ENCODE measurements around the gene MTMR12.

MTMR12 gene, protein sequence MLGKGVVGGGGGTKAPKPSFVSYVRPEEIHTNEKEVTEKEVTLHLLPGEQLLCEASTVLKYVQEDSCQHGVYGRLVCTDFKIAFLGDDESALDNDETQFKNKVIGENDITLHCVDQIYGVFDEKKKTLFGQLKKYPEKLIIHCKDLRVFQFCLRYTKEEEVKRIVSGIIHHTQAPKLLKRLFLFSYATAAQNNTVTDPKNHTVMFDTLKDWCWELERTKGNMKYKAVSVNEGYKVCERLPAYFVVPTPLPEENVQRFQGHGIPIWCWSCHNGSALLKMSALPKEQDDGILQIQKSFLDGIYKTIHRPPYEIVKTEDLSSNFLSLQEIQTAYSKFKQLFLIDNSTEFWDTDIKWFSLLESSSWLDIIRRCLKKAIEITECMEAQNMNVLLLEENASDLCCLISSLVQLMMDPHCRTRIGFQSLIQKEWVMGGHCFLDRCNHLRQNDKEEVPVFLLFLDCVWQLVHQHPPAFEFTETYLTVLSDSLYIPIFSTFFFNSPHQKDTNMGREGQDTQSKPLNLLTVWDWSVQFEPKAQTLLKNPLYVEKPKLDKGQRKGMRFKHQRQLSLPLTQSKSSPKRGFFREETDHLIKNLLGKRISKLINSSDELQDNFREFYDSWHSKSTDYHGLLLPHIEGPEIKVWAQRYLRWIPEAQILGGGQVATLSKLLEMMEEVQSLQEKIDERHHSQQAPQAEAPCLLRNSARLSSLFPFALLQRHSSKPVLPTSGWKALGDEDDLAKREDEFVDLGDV

DNA sequence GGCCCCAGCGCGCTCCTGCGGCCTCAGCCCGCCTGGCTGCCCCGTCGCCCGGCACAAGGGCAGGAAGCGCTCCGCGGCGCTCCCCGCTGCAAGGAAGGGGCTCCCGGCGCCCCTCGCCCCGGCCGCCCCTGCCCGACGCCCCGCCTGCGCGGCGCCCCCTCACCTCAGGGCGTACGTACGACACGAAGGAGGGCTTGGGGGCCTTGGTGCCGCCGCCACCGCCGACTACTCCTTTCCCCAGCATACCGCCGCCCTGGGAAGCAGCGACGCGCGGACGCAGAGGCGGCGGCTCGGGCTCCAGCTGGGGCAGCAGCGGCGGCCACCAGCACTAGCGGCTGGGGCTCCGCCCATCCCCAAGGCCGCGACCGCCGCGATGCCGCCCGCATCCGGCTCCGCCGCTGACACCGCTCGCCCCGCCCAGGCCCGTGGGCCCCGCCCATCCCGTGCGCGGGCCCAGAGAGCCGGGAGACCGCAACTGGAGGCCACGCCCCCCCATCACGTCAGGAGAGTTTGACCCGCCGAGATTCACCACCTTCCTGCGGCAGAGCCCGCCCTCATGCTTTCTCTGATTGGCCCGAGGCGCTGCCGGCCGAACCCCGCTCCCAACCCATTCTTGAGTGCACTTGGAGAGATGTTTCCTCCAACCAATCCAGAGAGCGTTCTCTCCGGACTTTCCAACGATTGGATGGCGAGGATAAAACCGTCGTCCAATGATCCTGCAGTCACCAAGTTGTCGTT, at the start of gene MTMR12:
TSS of gene MTMR12 (minus strand) at position 345 of the 738 bp plus-strand sequence. CDS start at position 244, 101 bp downstream.
- peak; percentile 98 to 99 for DNase-seq (ENCODE audit: low read depth in 1 of 2, low spot score in 1 of 2)

- DNase-seq (ENCODE audit: low read depth in 1 of 2, low spot score in 1 of 2): no peak
Measured at GRCh38 chr5:32362527-32362926, 49.8 kb upstream of the MTMR12 start.

DNA sequence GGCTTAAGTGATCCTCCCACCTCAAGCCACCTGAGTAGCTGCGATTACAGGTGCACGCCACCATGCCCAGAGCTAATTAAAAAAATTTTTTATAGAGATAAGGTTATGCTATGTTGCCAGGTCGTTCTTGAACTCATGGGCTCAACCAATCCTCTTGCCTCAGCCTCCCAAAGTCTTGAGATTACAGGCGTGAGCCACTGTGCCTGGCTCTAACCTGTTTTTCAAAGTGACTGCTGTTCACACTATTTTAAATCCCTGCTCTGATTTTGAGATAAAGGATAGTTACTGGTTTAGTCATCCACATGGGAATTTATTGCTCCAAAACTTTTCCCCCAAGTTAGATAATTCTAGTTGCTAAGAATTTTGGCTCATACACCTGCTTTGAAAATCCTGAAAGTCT, 48.2 kb upstream of the MTMR12 start:
- no peak for DNase-seq (ENCODE audit: low read depth in 1 of 2, low spot score in 1 of 2)

DNA sequence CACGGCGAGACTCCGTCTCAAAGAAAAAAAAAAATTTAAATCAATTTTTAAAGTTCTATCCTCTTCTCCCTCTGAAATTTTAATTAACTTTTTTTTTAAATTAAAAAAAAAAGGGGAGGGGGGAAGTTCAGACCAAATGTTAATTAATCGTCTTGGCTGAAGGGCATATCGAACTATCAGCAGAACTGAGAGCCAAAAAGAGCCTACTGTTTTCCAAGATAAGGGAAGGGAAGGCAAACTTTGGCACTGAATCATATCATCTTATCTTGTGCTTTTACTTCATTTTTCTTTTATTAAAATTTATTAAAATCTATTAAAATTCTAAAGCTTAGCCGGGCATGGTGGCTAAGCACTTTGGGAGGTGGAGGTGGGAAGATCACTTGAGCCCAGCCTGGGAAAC, 45.9 kb upstream of the MTMR12 start:
- no peak for DNase-seq (ENCODE audit: low read depth in 1 of 2, low spot score in 1 of 2)

DNA sequence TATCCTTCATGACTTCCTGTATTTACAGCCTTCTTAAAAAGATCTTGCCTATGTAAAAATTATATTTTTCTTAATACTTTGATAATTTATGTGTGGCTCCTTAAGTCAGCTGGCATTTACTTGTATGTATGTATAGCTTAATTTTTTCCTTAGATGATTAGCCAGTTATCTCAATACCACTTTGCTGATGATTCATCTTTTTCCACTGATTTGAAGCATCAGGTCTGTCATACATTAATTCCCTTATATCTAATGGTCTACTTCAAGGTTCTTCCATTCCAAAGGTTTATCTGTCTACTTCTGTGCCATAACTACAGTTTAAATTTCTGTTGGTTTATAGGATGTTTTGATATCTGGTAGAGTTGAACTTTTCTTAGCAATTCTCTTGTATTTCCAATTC, 44.9 kb upstream of the MTMR12 start:
- DNase-seq (ENCODE audit: low read depth in 1 of 2, low spot score in 1 of 2): no peak

GRCh38 chr5:32355686-32356085, 42.9 kb upstream of the MTMR12 start:
- DNase-seq (ENCODE audit: low read depth in 1 of 2, low spot score in 1 of 2): no peak

GRCh38 chr5:32353420-32353819, 40.7 kb upstream of the MTMR12 start:
- DNase-seq (ENCODE audit: low read depth in 1 of 2, low spot score in 1 of 2): no peak

GRCh38 chr5:32352685-32353084, 39.9 kb upstream of the MTMR12 start:
- no peak for DNase-seq (ENCODE audit: low read depth in 1 of 2, low spot score in 1 of 2)

DNA sequence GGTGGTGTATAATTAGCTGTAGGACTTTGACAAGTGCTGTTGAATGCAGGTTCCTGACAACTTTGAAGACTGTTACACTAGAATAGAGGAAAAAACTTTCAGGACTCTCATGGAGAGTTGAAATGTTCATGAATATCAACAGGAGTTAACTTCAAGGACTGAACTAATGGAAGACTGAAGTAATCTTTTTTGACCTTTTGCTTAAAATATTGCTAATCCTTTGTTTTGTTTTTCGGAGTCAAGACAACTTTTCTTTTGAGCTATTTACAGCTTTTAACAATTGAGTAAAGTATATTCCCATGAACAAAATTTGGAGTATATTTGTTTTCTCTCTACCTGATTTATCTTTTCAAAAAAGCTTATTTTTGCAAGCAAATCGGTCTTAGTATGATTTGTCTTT, 34.1 kb upstream of the MTMR12 start:
- DNase-seq (ENCODE audit: low read depth in 1 of 2, low spot score in 1 of 2): no peak

DNA sequence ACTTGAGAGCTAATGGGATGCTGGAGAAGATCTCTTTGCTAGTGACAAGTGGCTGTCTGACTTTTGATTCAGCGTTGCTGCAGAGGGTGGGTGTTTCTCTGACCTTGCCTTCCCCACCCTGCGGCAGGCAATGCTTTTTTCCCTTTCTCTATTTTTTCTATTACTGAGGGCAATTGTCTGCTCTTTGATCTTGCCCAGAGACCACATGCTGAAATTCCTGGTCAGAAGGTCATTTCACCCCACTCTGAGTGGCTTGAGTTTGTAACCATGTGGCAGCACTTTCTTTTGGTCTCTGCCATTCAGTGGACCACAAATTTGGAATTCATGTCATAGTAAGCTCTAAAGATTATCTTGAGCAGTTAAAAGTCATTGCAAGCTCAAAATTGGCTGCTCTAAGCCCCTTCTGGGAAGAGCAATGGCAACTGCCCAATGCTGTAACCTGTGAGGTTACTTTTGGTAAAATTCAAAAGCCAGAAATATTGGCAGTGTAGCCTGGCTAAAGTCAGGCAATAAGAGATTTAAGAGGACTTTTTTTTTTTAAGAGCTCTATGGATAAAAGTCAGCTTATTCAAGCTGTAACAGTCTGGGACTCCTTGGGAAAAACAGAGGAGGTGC, 30.4 kb upstream of the MTMR12 start:
- DNase-seq (ENCODE audit: low read depth in 1 of 2, low spot score in 1 of 2): no peak

GRCh38 chr5:32342656-32343055, 29.9 kb upstream of the MTMR12 start:
- DNase-seq (ENCODE audit: low read depth in 1 of 2, low spot score in 1 of 2): no peak

DNA sequence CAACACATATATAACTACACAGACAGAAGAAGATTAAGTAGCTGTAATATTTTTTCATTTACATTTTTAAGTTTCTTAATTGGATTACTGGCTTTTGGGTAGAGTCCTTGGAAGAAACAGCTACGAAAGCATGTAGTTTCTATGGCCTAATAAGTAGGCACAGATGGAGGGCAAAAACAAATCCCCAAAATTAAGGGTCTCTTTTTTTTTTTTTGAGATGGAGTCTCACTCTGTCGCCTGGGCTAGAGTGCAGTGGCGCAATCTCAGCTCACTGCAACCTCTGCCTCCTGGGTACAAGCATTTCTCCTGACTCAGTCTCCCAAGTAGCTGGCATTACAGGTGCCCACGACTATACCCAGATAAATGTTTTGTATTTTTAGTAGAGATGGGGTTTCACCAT, 27.1 kb upstream of the MTMR12 start:
- DNase-seq (ENCODE audit: low read depth in 1 of 2, low spot score in 1 of 2): no peak

DNA sequence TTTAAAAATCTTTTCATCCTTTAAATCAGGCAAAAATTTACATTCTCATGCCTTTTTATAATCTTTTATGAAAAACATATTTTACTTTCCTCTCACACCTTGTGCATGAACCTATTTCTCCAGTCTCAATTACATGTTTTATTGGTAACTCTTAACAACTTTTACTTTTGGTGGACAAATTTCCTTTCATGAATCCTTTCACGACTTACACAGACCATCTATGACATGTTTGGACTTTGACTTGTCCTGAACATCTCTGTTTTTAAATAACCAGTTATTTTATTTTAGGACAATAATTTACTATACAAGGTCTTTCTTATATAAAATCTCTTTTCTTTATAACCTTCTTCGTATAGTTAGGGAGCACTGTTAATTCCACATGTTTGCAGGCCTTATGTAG, 26.5 kb upstream of the MTMR12 start:
- DNase-seq (ENCODE audit: low read depth in 1 of 2, low spot score in 1 of 2): no peak

GRCh38 chr5:32332966-32333365, 20.2 kb upstream of the MTMR12 start:
- no peak for DNase-seq (ENCODE audit: low read depth in 1 of 2, low spot score in 1 of 2)

- DNase-seq (ENCODE audit: low read depth in 1 of 2, low spot score in 1 of 2): no peak
Measured at GRCh38 chr5:32332361-32332760, 19.6 kb upstream of the MTMR12 start.

GRCh38 chr5:32331935-32332274, 19.2 kb upstream of the MTMR12 start:
- no peak for DNase-seq (ENCODE audit: low read depth in 1 of 2, low spot score in 1 of 2)

- DNase-seq (ENCODE audit: low read depth in 1 of 2, low spot score in 1 of 2): no peak
Measured at GRCh38 chr5:32331217-32331934, 18.6 kb upstream of the MTMR12 start.

- no peak for DNase-seq (ENCODE audit: low read depth in 1 of 2, low spot score in 1 of 2)
Measured at GRCh38 chr5:32330126-32330971, 17.6 kb upstream of the MTMR12 start.

GRCh38 chr5:32329395-32329834, 16.7 kb upstream of the MTMR12 start:
- DNase-seq (ENCODE audit: low read depth in 1 of 2, low spot score in 1 of 2): peak; percentile 15 to 19

- no peak for DNase-seq (ENCODE audit: low read depth in 1 of 2, low spot score in 1 of 2)
Measured at GRCh38 chr5:32326216-32326772, 13.6 kb upstream of the MTMR12 start.
